GM23338 (cell line): Measurements from ENCODE around the gene SCFD1.

ENCODE experiments used
- CTCF ChIP-seq, 2 experiments: fragments of 200-600 bp in 1 of 2; sonication (generic) in 1 of 2; conservative IDR thresholded peaks; 2 replicates each; pipeline versions ENCODE4 v1.5.1 to v1.6.1; 2016 to 2017; ENCODE audit warnings: antibody characterized with exemption in 2 of 2, low read depth in 2 of 2, mild to moderate bottlenecking in 2 of 2, moderate library complexity in 1 of 2
- EZH2 ChIP-seq: fragments of 200-600 bp; sonication (generic); IDR thresholded peaks from one replicate; pipeline ENCODE4 v1.8.0; 2017; ENCODE audit warnings: antibody characterized with exemption, mild to moderate bottlenecking, low read depth; ENCODE audit not compliant: unreplicated experiment
- ZNF114 ChIP-seq: fragments of 250-450 bp; sonication (Bioruptor Pico); IDR thresholded peaks from 2 replicates; pipeline ENCODE4 v1.5.0; 2020; ENCODE audit warnings: mild to moderate bottlenecking, moderate library complexity

DNA sequence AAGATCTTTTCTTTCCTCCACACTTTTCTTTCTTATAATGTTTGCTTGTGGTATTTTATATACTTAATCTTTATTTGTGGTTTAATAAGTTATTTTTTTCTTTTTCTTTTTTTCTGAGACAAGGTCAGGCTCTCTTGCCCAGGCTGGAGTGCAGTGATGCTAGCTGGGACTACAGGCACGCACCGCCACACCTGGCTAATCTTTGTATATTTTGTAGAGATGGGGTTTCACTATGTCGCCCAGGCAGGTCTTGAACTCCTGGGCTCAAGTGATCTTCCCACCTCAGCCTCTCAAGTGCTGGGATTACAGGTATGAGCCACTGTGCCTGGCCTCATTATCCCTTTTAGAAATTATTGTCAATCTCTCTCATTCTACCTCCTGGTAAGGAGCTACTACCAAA is 87.1 kb downstream of the SCFD1 start:
- TF ChIP-seq EZH2, result no peak
- no peak for TF ChIP-seq ZNF114 (CRISPR knock-in tag)
- no peak for TF ChIP-seq CTCF (conservative IDR thresholded peaks at IDR 0.05; ENCODE audit: low read depth in 2 of 2)
